GM18511 (cell line): ENCODE results near the gene ELAVL2.
"Not testable (repeated sequence)": the region's sequence is repeated elsewhere in the genome, so short reads cannot be mapped to it uniquely, and the experiment has no call there.

Source experiments
- ATAC-seq: cut with Tn5 transposase; IDR thresholded peaks from one replicate; pipeline ENCODE4 v1.9.1; 2021; ENCODE audit warnings: mild to moderate bottlenecking, moderate library complexity; ENCODE audit not compliant: unreplicated experiment

The ELAVL2 gene

DNA sequence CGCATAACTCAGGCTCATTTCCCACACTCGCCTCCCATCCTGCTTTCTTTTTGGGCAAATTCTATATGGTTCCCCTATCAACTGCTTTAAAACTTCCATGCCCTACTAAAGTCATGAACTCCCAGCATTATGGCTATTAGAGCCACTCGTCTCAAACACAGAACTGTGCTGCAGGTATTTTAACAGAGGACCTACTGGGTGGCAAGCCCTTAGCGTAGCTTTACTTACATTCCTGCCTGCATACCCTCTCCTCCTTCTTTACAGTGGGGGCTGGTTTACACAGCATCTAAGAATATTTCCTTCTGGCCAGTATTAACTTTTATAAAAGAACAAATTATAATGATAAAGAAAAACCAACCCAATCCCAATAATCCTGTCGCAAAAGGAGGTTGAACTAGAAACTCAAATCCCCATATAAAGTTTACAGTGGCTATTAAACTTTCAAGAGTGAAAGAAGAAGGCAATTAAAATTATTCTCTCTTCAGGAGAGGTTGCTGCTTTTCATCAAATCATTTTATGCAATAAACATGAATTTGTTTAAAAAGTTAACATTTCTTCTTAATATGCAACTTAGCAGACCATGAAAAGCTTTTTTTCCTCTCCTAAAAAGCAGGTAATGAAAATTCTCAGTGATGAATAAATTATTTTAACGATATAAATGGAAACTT is 100.6 kb downstream of the ELAVL2 start:
- no peak for ATAC-seq

DNA sequence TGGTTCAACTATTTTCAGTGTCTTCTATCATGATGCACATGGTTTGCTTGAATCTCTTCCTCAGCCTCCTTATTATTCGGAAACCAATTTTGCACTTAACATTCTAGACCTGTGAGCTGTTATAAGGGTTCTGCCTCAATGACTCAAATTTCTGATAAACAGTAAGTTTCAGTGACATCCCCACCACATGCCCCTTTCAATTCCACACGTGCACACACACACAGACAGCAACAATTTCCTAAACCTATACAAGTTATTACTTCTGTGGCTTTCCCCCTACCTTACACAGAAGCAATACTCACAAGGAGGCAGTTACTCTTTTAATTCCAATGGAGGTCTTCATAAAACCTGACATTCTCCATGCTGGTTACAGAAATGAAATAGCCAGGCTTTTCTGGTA is 102.4 kb downstream of the ELAVL2 start:
- ATAC-seq, result no peak

GRCh38 chr9:23723048-23723447 is 103.0 kb downstream of the ELAVL2 start:
- ATAC-seq, result not testable (repeated sequence)

DNA sequence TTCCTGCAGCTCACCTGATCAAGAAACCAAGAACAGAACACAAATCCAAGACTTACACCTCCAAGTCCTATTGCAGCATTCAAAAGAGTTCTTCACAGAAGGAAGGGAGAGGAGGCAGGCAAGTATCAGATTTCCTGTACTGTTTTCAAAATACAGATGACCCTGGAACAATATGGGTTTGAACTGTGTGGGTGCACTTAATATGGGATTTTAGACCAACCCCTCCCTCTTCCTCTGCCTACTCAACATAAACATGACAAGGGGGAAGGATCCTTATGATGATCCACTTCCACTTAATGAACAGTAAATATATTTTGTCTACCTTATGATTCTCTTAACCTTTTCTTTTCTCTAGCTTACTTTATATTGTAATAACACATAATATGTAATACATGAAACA is 104.6 kb downstream of the ELAVL2 start:
- ATAC-seq, result no peak

DNA sequence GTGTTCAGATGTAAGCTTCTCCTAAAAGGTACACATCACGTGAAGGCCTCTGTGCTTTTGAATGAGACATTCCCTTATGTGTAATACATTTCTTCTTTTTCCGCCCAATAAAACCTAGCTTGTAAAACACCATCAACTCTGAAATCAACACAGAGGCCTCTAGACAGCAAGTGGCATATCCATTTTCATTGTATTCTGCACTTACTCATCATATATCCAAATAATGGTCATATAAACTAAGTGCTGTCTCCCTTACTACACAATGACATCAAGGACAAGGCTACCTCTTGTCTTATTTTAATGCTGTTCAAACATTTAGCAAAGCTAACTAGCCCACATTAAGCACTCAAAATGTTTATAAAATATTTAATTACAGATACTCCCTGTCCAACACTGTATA is 108.5 kb downstream of the ELAVL2 start:
- ATAC-seq, result no peak

DNA sequence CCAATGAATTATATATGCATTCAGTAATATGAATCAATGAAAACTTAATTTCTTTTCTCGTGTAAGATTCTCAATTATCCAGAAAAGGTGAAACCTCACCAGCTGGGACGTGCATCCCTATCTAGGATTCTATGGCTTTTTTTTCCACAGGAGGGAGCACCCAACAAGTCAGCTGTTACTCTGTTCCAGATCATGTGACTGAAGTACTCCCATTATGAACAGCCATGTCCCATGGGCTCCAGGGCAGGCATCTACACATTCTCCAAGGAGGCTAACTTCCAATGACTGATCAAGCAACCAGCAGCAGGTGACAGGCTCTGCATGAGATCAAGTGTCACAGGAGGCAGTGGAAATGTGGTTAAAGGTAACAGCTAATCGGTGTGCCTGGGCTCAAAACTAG is 118.8 kb downstream of the ELAVL2 start:
- ATAC-seq, result no peak

- no peak for ATAC-seq
These were observed 123.6 kb downstream of the ELAVL2 start for GRCh38 chr9:23702311-23702922.

DNA sequence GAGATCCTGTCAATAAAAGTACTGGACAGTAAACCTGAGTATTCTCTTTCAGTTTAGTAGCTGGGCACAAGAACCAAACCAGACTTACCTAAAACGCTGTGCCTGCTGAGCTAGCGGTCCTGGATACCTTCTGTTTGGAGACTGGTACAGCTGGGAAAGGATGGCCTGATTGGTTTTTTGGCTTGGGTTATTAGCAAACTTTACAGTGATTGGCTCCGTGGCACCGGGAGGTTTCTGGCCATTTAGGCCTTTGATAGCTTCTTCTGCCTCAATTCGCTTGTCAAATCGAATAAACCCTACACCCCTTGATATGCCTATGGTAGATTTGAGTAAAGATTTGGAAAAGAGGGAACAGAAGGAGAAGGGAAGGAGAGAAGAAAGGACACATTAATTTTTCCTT is 124.7 kb downstream of the ELAVL2 start:
- no peak for ATAC-seq

DNA sequence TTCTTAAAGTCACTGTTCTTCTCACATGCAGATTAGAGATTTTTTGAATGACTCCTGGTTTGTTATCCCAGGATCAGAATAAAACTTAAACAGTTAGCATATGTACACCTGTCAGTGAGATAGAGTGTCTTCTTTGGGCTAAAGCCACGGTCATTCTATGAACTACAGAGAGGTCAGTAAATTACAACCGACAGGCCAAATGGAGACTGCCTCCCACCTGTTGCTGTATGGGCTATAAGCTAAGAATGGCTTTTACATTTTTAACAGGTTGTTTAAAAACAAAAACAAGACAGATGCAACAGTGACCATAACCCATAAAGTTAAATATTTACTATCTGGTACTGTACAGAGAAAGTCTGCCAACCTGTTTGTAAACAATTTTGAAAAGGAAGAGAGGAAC is 125.7 kb downstream of the ELAVL2 start:
- no peak for ATAC-seq

GRCh38 chr9:23698161-23698560 is 127.9 kb downstream of the ELAVL2 start:
- no peak for ATAC-seq

GRCh38 chr9:23695572-23695971 is 130.5 kb downstream of the ELAVL2 start:
- no peak for ATAC-seq

GRCh38 chr9:23693374-23693773 is 132.7 kb downstream of the ELAVL2 start:
- no peak for ATAC-seq

- ATAC-seq, result no peak
These were observed 139.1 kb downstream of the ELAVL2 start for GRCh38 chr9:23686896-23687295.

DNA sequence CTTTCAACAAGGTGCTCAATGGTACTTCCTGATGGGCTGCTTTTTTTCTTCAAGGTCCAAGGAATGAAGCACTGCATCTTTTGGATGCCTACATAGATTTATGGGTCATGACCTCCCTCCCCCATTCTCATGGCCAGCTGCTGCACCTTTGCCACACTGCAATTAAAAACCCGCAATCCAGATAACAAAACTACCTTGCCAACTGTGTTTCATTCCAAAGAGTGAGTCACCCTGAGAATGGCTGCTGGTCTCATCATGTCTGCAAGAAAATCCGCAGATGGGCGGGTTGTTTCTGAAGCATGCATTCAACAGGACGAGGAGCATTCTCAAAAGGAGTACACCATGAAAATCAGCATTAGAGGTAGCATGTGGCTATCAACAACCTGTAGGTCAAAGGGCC is 139.8 kb downstream of the ELAVL2 start:
- no peak for ATAC-seq

DNA sequence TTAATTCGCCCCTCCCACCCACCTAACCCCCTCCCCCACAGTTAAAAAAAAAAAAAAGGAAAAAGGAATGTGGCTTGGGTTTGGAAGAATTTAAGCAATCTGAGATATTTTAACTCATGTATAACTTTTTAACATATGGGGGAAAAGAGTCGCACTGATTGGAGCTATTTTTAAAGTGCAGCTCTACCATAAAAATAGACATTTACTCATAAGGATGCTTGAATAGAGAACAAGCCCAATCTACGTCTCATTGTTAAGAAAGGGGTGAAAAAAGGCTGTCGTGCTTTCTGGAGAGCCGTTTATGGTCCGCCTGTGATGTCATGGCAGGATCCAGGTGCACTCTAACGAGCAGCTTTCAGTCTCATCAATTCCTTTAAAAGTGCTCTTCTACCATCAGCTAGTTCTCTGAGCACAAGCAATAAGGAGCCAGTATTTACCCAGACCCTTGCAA is 142.4 kb downstream of the ELAVL2 start:
- no peak for ATAC-seq

DNA sequence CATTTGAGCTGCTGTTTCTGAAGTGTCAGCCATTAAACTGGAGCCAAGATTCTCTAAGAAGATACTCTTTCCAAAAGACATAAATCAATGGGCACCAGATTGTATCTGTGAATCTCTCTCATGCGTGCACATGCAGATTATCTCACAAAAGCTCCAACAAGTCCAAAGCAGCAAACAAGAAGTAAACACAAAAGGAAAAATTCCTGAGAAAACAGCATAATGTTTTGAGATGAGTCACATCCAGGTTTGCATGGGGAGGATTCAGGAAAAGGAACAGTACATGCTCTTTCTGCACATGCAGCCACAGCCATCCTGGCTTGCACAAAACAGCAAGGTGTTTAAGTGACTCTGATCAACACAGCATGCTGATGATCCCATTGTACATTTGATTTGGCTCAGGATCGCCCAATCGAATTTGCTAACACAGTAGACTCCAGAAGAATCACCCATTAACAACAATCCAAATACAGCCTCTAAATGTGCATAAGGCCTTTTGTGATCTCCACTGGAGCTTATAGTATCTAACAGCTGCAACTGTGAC is 143.1 kb downstream of the ELAVL2 start:
- ATAC-seq, result no peak

DNA sequence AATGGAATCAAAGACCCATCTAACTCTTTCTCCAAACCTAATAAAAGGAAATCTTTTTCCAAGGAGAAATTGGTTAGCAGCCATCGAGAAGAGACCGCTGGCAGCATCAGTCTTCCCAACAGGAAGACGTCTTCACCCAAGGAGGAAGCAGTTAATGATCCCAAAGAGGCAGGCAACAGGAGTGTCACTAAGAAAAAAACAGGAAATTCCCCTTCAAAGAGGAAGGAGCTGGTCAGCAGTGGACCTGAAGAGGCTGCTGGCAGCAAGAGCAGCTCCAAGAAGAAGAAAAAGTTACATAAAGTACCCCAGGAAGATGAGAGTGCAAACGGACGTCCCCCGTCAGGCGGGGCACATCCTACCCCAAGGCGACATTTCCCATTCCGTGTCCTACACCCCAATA is 143.7 kb downstream of the ELAVL2 start:
- ATAC-seq, result no peak

GRCh38 chr9:23677446-23677845 is 148.6 kb downstream of the ELAVL2 start:
- ATAC-seq, result no peak

DNA sequence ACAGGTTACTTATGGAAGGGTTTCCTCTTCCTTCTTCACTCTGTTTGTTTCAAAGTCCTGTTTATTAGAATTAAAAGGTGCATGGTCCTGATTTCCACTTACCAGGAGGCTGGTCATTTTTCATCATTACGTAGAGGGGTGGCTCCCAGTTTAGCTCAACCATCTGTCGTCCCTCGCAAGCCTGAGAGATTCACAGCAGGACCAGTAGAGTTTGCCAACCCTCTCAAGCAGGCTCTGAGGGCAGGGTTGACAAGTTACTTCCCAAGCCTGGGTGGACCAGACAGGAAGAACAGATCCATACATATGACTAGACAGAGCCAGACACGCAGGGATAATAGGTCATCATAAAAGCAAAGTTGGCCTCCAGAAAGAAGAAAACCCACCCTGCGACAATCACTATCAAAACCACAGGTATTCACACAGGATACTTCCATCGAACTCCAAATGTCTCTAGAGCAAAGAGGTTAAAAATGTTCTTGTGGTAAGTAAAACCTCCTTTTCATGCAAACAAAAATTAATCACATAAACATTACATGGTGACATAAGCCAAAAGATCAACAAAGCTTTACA is 151.9 kb downstream of the ELAVL2 start:
- ATAC-seq, result no peak

DNA sequence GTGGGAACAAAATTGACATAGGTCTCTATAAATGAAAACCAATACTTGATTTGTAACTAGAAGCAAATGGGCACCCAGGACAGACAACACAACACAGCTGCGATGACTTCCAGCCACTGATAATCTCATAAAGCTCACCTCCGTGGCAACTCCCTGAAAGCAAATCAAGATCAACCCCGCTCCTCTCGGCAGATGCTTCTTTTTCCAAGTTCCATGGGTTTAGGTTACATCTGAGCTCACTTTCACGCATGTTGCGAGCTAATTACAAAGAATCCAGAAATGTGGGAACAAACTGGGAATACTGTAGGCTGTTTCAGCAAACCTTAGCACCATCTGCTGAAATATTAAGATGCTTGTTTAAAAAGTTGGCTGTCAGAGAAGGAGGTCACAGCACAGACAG is 153.9 kb downstream of the ELAVL2 start:
- no peak for ATAC-seq

- ATAC-seq, result no peak
These were observed 156.3 kb downstream of the ELAVL2 start for GRCh38 chr9:23669776-23670175.

DNA sequence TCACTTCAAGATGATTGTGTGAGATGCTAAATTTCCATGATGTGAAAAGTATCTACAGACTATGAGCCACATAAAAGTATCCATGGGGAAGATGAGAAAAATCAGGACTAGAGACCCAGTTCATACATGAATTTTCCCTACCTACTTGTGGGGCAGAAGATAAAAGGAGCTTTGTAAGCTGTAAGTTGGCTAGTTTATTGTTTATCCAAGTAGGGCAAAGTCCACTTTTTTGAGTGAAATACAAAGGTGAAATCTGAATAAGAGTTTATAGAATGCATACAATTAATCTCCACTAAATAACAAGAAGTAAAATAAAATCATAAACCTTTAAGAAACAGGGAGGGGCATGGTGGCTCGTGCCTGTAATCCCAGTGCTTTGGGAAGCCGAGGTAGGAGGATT is 160.4 kb downstream of the ELAVL2 start:
- no peak for ATAC-seq
